ENCODE results near the gene HK1. TPM values are rescaled to one million over a fixed set of nuclear protein-coding genes. Genes with fewer than 3 reads are reported as not detected.

HK1 gene
- total RNA-seq, 4 donors from 2014 or later = 17.9 to 77.6 (median 43.6) TPM

DNA sequence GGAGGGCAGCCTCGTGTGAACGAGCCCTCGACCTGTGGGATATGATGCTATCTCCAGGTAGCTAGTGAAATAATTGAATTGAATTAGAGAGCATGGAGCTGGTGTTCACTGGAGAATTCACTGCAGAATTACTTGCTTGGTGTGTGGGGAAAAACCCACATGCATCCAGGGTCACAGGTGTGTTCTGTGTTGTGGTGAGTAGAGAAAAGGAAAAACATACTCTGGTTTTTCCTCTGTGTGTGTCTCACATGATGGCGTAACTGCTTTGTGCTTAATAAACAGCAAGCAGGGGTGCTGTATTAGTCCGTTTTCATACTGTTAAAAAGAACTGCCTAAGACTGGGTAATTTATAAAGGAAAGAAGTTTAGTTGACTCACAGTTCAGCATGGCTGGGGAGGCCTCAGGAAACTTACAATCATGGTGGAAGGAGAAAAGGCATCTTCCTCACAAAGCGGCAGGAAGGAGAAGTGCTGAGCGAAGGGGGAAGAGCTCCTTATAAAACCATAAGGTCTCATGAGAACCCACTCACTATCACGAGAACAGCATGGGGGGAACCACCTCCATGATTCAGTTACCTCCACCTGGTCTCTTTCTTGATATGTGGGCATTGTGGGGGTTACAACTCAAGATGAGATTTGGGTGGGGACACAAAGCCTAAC is 75.8 kb downstream of the HK1 start:
- H3K9me3 ChIP-seq = no peaks in the 10 kb centered on the region
- H3K4me3 ChIP-seq = no peak overlapping the region
- no peak for TF ChIP-seq POLR2A (IDR thresholded peaks at IDR 0.05)
- TF ChIP-seq, protein P1, sequence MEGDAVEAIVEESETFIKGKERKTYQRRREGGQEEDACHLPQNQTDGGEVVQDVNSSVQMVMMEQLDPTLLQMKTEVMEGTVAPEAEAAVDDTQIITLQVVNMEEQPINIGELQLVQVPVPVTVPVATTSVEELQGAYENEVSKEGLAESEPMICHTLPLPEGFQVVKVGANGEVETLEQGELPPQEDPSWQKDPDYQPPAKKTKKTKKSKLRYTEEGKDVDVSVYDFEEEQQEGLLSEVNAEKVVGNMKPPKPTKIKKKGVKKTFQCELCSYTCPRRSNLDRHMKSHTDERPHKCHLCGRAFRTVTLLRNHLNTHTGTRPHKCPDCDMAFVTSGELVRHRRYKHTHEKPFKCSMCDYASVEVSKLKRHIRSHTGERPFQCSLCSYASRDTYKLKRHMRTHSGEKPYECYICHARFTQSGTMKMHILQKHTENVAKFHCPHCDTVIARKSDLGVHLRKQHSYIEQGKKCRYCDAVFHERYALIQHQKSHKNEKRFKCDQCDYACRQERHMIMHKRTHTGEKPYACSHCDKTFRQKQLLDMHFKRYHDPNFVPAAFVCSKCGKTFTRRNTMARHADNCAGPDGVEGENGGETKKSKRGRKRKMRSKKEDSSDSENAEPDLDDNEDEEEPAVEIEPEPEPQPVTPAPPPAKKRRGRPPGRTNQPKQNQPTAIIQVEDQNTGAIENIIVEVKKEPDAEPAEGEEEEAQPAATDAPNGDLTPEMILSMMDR (IDR thresholded peaks at IDR 0.05) = no peak
- H3K27ac ChIP-seq = no peak overlapping the region
- H3K36me3 ChIP-seq = no peaks in the 10 kb centered on the region
- H3K27me3 ChIP-seq = no peaks in the 10 kb centered on the region
- H3K4me1 ChIP-seq = no peaks in the 10 kb centered on the region
- no peak for DNase-seq
- intact Hi-C loops (cut with DNase I; ENCODE audit: low total_unique reads) = no loop called here

DNA sequence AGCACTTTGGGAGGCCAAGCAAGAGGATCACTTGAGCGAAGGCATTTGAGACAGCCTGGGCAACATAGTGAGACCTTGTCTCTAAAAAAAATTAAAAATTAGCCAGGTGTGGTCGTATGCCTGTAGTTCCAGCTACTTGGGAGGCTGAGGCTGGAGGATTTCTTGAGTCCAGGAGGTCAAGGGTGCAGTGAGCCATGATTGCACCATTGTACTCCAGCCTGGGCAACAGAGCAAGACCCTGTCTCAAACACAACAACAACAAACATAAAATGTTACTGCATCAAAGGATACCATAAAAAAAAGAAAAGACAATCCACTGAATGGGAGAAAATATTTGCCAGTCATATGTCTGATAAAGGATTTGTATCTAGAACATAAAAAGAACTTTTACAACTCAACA is 77.9 kb downstream of the HK1 start:
- intact Hi-C loops (cut with DNase I; ENCODE audit: low total_unique reads) = no loop called here
- peaks cover 0 to 11% of the 10 kb centered on the region in 2 donors for H3K4me1 ChIP-seq
- no peak overlapping the region for H3K4me3 ChIP-seq
- H3K27me3 ChIP-seq = no peaks in the 10 kb centered on the region
- DNase-seq = no peak
- no peaks in the 10 kb centered on the region for H3K36me3 ChIP-seq
- TF ChIP-seq POLR2A (IDR thresholded peaks at IDR 0.05) = no peak
- TF ChIP-seq, protein P1 (IDR thresholded peaks at IDR 0.05) = no peak
- no peaks in the 10 kb centered on the region for H3K9me3 ChIP-seq
- no peak overlapping the region for H3K27ac ChIP-seq

DNA sequence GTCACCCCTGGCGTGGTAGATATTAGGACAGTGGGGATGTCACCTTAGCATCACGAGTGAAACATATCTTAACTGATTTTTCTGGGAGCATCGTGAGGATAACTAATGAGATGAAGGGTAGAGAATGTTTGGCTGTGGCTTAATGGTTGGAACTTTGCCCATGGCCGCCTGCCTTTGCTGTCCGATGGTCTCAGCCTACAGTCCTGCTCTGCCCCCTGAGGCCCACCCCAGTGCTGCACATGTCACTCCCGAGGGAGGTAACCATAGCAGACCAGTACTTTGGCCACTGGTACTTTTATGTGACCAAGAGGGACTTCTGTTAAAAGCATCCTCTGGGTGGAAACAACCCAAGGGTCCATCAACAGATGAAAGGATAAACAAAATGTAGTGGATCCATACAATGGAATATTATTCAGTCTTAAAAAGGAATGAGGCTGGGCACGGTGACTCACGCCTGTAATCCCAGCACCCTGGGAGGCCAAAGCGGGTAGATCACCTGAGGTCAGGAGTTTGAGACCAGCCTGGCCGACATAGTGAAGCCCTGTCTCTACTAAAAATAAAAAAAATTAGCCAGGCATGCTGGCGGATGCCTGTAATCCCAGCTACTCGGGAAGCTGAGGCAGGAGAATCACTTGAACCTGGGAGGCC is 80.0 kb downstream of the HK1 start:
- peaks cover 0 to 14% of the 10 kb centered on the region in 2 donors for H3K4me1 ChIP-seq
- no peak overlapping the region for H3K27ac ChIP-seq
- no peak for TF ChIP-seq POLR2A (IDR thresholded peaks at IDR 0.05)
- H3K36me3 ChIP-seq = no peaks in the 10 kb centered on the region
- DNase-seq = no peak
- no peak overlapping the region for H3K4me3 ChIP-seq
- H3K27me3 ChIP-seq = no peaks in the 10 kb centered on the region
- intact Hi-C loops (cut with DNase I; ENCODE audit: low total_unique reads) = no loop called here
- H3K9me3 ChIP-seq = no peaks in the 10 kb centered on the region

DNA sequence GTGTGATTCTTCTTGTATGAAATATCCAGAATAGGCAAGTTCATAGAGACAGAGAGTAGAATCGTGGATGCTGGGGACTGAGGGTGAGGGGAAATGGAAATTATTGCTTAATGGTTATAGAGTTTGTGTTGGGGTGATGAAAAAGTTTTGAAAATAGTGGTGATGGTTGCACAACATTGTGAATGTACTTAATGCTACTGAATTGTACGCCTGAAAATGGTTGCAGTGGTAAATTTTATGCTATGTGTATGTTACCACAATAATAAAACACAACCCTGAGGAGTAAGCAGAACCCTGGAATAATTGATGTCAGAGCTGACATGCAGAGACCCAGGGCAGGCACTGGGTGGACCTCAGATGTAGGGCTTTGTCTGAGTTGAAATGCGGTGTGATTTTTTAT is 80.9 kb downstream of the HK1 start:
- no peak overlapping the region for H3K27ac ChIP-seq
- H3K4me3 ChIP-seq = no peak overlapping the region
- H3K36me3 ChIP-seq = no peaks in the 10 kb centered on the region
- H3K4me1 ChIP-seq = peaks cover 0 to 14% of the 10 kb centered on the region in 2 donors
- H3K27me3 ChIP-seq = no peaks in the 10 kb centered on the region
- no peak for DNase-seq
- TF ChIP-seq, protein P1 (IDR thresholded peaks at IDR 0.05) = no peak
- no peak for TF ChIP-seq POLR2A (IDR thresholded peaks at IDR 0.05)
- H3K9me3 ChIP-seq = no peaks in the 10 kb centered on the region
- intact Hi-C loops (cut with DNase I; ENCODE audit: low total_unique reads) = no loop called here

DNA sequence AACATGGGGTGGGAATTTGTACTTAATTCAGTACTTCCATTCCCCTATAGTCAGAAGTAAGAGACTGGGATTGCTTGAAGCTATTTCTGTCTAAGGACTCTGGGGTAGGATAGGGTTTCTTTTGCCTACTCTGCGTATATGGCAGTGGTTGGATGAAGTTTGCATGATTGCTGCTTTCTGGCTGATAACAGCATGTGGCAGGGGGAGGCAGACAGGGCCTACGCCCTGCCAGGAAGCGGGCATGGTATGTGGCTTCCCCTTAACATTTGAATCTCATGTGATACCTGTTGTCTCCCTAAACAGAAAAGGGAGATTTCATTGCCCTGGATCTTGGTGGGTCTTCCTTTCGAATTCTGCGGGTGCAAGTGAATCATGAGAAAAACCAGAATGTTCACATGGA is 81.3 kb downstream of the HK1 start:
- Histone ChIP-seq H3K27ac (no peak overlapping the region), H3K4me1 (peaks cover 0 to 14% of the 10 kb centered on the region in 2 donors), H3K36me3 (no peaks in the 10 kb centered on the region), H3K4me3 (no peak overlapping the region), H3K27me3 (no peaks in the 10 kb centered on the region), H3K9me3 (no peaks in the 10 kb centered on the region)
- intact Hi-C loops (cut with DNase I; ENCODE audit: low total_unique reads) = no loop called here
- DNase-seq = no peak
- TF ChIP-seq, protein P1 (IDR thresholded peaks at IDR 0.05) = no peak
- TF ChIP-seq POLR2A (IDR thresholded peaks at IDR 0.05) = no peak

Data from uterus (tissue), 4 donors.